Measurements from ENCODE around the gene ZNF385B.

GRCh38 chr2:179812501-179812900 lies 48.9 kb downstream of the ZNF385B start:
- TF ChIP-seq CTCF (IDR thresholded peaks at IDR 0.05) (no peak), POLR2AphosphoS5 (IDR thresholded peaks at IDR 0.05; ENCODE audit: low read depth, low read length) (no peak), SIN3A (IDR thresholded peaks at IDR 0.05; ENCODE audit: borderline replicate concordance, insufficient read depth, low read depth, low read length) (no peak)

Data from Panc1 (cell line).